ENCODE data around the gene LRP5.
"Not testable (repeated sequence)": the region's sequence is repeated elsewhere in the genome, so short reads cannot be mapped to it uniquely, and the experiment has no call there.

LRP5 gene

GRCh38 chr11:68429661-68430060 is 117.3 kb downstream of the LRP5 start:
- no peak for DNase-seq

GRCh38 chr11:68430384-68430783 is 118.0 kb downstream of the LRP5 start:
- DNase-seq = no peak

GRCh38 chr11:68430801-68431200 is 118.4 kb downstream of the LRP5 start:
- DNase-seq = no peak

GRCh38 chr11:68431984-68432645 is 119.7 kb downstream of the LRP5 start:
- no peak for DNase-seq

- DNase-seq = no peak
Measured at GRCh38 chr11:68432874-68433273, 120.5 kb downstream of the LRP5 start.

GRCh38 chr11:68433541-68433940 is 121.2 kb downstream of the LRP5 start:
- DNase-seq = no peak

GRCh38 chr11:68434159-68434558 is 121.8 kb downstream of the LRP5 start:
- DNase-seq = not testable (repeated sequence)

GRCh38 chr11:68436162-68436888 is 123.9 kb downstream of the LRP5 start:
- no peak for DNase-seq

- DNase-seq = no peak
Measured at GRCh38 chr11:68436985-68437926, 124.9 kb downstream of the LRP5 start.

GRCh38 chr11:68437927-68438657 is 125.7 kb downstream of the LRP5 start:
- DNase-seq = no peak

- no peak for DNase-seq
Measured at GRCh38 chr11:68438658-68439259, 126.4 kb downstream of the LRP5 start.

- DNase-seq = no peak
Measured at GRCh38 chr11:68439355-68440065, 127.1 kb downstream of the LRP5 start.

- DNase-seq = no peak
Measured at GRCh38 chr11:68440224-68440623, 127.8 kb downstream of the LRP5 start.

GRCh38 chr11:68441466-68442230 is 129.3 kb downstream of the LRP5 start:
- DNase-seq = no peak

GRCh38 chr11:68442433-68442832 is 130.0 kb downstream of the LRP5 start:
- no peak for DNase-seq

- DNase-seq = no peak
Measured at GRCh38 chr11:68444566-68444965, 132.2 kb downstream of the LRP5 start.

- no peak for DNase-seq
Measured at GRCh38 chr11:68445531-68446035, 133.2 kb downstream of the LRP5 start.

GRCh38 chr11:68446046-68446725 is 133.8 kb downstream of the LRP5 start:
- no peak for DNase-seq

- peak; percentile 8 for DNase-seq
Measured at GRCh38 chr11:68447015-68447801, 134.8 kb downstream of the LRP5 start.
